Prostate gland (tissue), 2 donors: ENCODE data around the gene FLT4. TPM values are rescaled to one million over a fixed set of nuclear protein-coding genes. Genes with fewer than 3 reads are reported as not detected.

Source experiments
- DNase-seq: peaks from one replicate; pipeline ENCODE4 v3.0.0-alpha.2; 2019; ENCODE audit warnings: low spot score
- H3K27ac ChIP-seq, 2 donors: fragments of 200-600 bp; sonication (generic); 2 replicates each; pipeline ENCODE4 v1.5.1; 2017 to 2019
- H3K27me3 ChIP-seq: fragments of 200-600 bp; sonication (generic); replicated peaks from 2 replicates; pipeline ENCODE4 v1.5.1; 2019; ENCODE audit not compliant: insufficient read depth
- H3K36me3 ChIP-seq, 2 donors: fragments of 200-600 bp; sonication (generic); 1 replicate in 1 of 2; 2 replicates in 1 of 2; pipeline versions ENCODE4 v1.5.1 to v1.8.1; 2017 to 2019
- H3K4me1 ChIP-seq: fragments of 200-600 bp; sonication (generic); replicated peaks from 2 replicates; pipeline ENCODE4 v1.5.1; 2019
- H3K4me3 ChIP-seq, 2 donors: fragments of 200-600 bp; sonication (generic); 2 replicates each; pipeline ENCODE4 v1.5.1; 2017 to 2019
- H3K9me3 ChIP-seq: fragments of 200-600 bp; sonication (generic); 2 replicates; pipeline ENCODE4 v1.5.1; 2017
- CTCF ChIP-seq, 4 experiments: fragments of 200-600 bp in 2 of 4; fragments of 450-650 bp in 2 of 4; sonication (generic) in 2 of 4; IDR thresholded peaks; 1 replicate in 3 of 4; 2 replicates in 1 of 4; pipeline ENCODE4 v1.5.1; 2016 to 2019; ENCODE audit warnings: antibody characterized with exemption in 4 of 4, mild to moderate bottlenecking in 2 of 4, moderate library complexity in 2 of 4
- POLR2A ChIP-seq: fragments of 450-650 bp; IDR thresholded peaks from one replicate; pipeline ENCODE4 v1.6.1; 2016; ENCODE audit warnings: antibody characterized with exemption, mild to moderate bottlenecking
- POLR2AphosphoS5 ChIP-seq: sonication (generic); formaldehyde crosslinking; IDR thresholded peaks from one replicate; pipeline ENCODE4 v1.6.1; 2017; ENCODE audit warnings: antibody characterized with exemption
- WGBS: methylation state at CpG from one replicate; pipeline ENCODE4 v1.1.5; 2018; 5-methylcytosine and 5-hydroxymethylcytosine counted together
- intact Hi-C: fragments of 100-400 bp; cut with DNase I; formaldehyde crosslinking; loops from one replicate; pipeline ENCODE4 v1.14.2; 2022
- total RNA-seq, 2 donors: library from RNA; depleted of rRNA; stranded (reverse); fragments of >200 nt; gene quantifications; one replicate each; pipeline ENCODE4 v1.1.0, GENCODE V29; 2016

FLT4 gene
- total RNA-seq, 2 donors from 2014 or later = 2.9 to 20.6 TPM

- Histone ChIP-seq H3K36me3 (no peaks in the 10 kb centered on the region), H3K4me3 (no peak overlapping the region), H3K27ac (no peak overlapping the region), H3K27me3 (no peaks in the 10 kb centered on the region), H3K9me3 (no peaks in the 10 kb centered on the region), H3K4me1 (no peaks in the 10 kb centered on the region)
- intact Hi-C loops = no loop called here
- 73% methylated on average over 20 of the region's 20 CpGs for WGBS
- TF ChIP-seq POLR2AphosphoS5 (no peak), CTCF (IDR thresholded peaks at IDR 0.05) (no peak), POLR2A (no peak)
- DNase-seq = no peak
Measured at GRCh38 chr5:180644129-180644824, 5.1 kb downstream of the FLT4 start.

GRCh38 chr5:180643191-180643851 lies 6.1 kb downstream of the FLT4 start:
- Histone ChIP-seq H3K36me3 (no peaks in the 10 kb centered on the region), H3K27me3 (no peaks in the 10 kb centered on the region), H3K27ac (no peak overlapping the region), H3K4me1 (no peaks in the 10 kb centered on the region), H3K4me3 (no peak overlapping the region), H3K9me3 (no peaks in the 10 kb centered on the region)
- WGBS = 67% methylated on average over 17 of the region's 17 CpGs
- no peak for DNase-seq
- intact Hi-C loops = no loop called here
- TF ChIP-seq CTCF (IDR thresholded peaks at IDR 0.05) = no peak
- no peak for TF ChIP-seq POLR2A
- no peak for TF ChIP-seq POLR2AphosphoS5

- no peaks in the 10 kb centered on the region for H3K9me3 ChIP-seq
- TF ChIP-seq CTCF (IDR thresholded peaks at IDR 0.05) (no peak), POLR2A (no peak)
- 74% methylated on average over 9 of the region's 9 CpGs for WGBS
- H3K27ac ChIP-seq = no peak overlapping the region
- H3K4me1 ChIP-seq = no peaks in the 10 kb centered on the region
- intact Hi-C loops = no loop called here
- no peaks in the 10 kb centered on the region for H3K36me3 ChIP-seq
- DNase-seq = no peak
- H3K4me3 ChIP-seq = no peak overlapping the region
- no peaks in the 10 kb centered on the region for H3K27me3 ChIP-seq
Measured at GRCh38 chr5:180642779-180643178, 6.6 kb downstream of the FLT4 start.

- no peaks in the 10 kb centered on the region for H3K36me3 ChIP-seq
- no peak overlapping the region for H3K4me3 ChIP-seq
- TF ChIP-seq CTCF (IDR thresholded peaks at IDR 0.05) = no peak
- TF ChIP-seq POLR2AphosphoS5 = no peak
- TF ChIP-seq POLR2A = no peak
- H3K27me3 ChIP-seq = no peaks in the 10 kb centered on the region
- intact Hi-C loops = no loop called here
- no peak for DNase-seq
- 88% methylated on average over 16 of the region's 16 CpGs for WGBS
- H3K9me3 ChIP-seq = no peaks in the 10 kb centered on the region
- no peaks in the 10 kb centered on the region for H3K4me1 ChIP-seq
- no peak overlapping the region for H3K27ac ChIP-seq
Measured at GRCh38 chr5:180642181-180642775, 7.1 kb downstream of the FLT4 start.

GRCh38 chr5:180641566-180641900 lies 7.9 kb downstream of the FLT4 start:
- no peaks in the 10 kb centered on the region for H3K27me3 ChIP-seq
- WGBS = 95% methylated on average over 6 of the region's 6 CpGs

More at GRCh38 chr5:180641566-180641900, 7.9 kb downstream of the FLT4 start:
- H3K9me3 ChIP-seq = no peaks in the 10 kb centered on the region
- no peak for DNase-seq
- intact Hi-C loops = no loop called here
- no peaks in the 10 kb centered on the region for H3K36me3 ChIP-seq
- no peak overlapping the region for H3K4me3 ChIP-seq
- H3K27ac ChIP-seq = no peak overlapping the region
- H3K4me1 ChIP-seq = no peaks in the 10 kb centered on the region
- no peak for TF ChIP-seq CTCF (IDR thresholded peaks at IDR 0.05)
- no peak for TF ChIP-seq POLR2AphosphoS5
- no peak for TF ChIP-seq POLR2A
